ENCODE measurements around the gene SLC25A42.

The SLC25A42 gene

DNA sequence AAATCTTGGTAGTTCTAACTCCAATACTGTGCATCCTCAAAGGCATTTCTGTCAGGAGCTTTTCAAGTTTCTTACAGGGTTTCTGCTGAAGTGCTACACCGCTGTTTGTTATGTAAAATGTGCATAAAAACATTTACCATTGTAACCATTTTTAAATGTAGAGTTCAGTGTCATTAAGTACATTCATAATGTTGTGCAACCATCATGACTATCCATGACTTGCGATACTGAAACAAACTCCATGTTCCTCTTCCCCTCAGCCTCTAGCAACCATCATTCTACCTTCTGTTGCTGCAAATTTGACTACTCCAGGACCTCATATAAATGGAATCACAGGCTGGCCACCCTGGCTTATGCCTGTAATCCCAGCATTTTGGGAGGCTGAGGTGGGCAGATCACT lies 14.4 kb upstream of the SLC25A42 start:
- no peak overlapping the region for H3K4me3 ChIP-seq
- H3K27ac ChIP-seq = no peak overlapping the region

DNA sequence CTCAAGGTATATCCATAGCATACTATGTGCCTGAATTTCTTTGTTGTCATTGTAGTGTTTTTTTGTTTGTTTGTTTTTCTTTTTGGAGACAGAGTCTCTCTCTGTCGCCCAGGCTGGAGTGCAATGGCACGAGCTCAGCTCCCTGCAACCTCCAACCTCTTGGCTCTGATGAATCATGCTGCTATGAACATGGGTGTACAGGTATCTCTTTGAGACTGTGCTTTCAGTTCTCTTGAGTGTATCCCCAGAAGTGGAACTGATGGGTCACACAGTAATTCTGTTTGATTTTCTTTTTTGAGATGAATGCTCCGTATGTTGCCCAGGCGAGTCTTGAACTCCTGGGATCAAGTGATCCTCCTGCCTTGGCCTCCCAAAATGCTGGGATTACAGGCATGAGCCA lies 13.7 kb upstream of the SLC25A42 start:
- H3K4me3 ChIP-seq = no peak overlapping the region
- no peak overlapping the region for H3K27ac ChIP-seq

- Histone ChIP-seq H3K27ac (no peak overlapping the region), H3K4me3 (no peak overlapping the region)
These were observed 13.1 kb upstream of the SLC25A42 start for GRCh38 chr19:19050731-19051130.

GRCh38 chr19:19051478-19052213 lies 12.1 kb upstream of the SLC25A42 start:
- H3K4me3 ChIP-seq = no peak overlapping the region
- no peak overlapping the region for H3K27ac ChIP-seq

DNA sequence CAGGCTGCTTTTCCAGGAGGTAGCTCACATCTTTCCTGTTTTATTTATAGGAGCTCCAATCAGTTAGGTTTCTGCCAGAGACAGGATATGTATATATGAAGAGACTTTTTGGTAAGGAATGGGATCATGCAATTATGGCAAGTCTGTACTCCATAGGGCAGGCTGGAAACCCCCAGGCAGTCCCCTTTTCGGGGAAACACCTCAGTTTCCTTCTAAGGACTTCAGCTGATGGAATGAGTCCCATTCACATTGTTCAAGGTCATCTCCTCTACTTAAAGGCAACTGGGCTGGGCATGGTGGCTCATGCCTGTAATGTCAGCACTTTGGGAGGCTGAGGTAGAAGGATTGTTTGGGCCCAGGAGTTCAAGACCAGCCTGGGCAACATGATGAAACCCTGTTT lies 10.9 kb upstream of the SLC25A42 start:
- H3K27ac ChIP-seq = no peak overlapping the region
- no peak overlapping the region for H3K4me3 ChIP-seq

DNA sequence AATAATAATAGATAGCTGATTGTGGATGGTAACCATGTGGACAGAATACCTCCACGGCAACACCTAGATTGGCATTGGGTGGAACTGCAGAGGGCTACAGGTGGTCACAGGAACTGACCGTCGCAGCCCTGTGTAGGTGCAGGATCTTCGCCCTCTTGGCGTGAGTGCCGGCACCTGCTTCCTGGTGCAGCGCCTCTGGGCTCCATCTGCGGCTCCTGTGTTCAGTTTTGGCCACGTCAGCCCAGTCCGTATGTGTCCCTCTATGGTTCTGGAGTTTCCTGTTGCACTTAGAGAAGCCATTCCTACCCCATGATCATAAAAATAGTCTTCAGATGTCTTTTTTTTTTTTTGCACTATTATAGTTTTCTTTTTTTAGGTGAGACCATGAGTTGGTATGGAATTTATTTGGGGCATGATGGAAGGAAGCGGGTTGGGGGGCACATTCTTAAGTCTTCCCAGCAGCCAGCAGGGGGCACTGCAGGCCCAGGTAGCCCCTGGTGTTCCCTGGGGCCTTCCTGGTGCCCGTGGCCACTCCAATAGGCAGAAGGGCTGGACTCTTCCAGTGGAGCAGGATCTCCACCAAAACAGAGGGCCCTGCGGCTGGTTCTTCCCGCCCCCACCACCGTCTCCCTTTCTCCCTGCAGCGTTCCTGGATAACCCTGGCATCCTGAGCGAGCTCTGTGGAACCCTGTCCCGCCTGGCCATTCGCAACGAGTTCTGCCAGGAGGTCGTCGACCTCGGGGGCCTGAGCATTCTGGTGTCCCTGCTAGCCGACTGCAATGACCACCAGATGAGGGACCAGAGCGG lies 10.1 kb upstream of the SLC25A42 start:
- no peak overlapping the region for H3K27ac ChIP-seq
- H3K4me3 ChIP-seq = no peak overlapping the region

- no peak overlapping the region for H3K4me3 ChIP-seq
These were observed 9.4 kb upstream of the SLC25A42 start for GRCh38 chr19:19054315-19054938.

DNA sequence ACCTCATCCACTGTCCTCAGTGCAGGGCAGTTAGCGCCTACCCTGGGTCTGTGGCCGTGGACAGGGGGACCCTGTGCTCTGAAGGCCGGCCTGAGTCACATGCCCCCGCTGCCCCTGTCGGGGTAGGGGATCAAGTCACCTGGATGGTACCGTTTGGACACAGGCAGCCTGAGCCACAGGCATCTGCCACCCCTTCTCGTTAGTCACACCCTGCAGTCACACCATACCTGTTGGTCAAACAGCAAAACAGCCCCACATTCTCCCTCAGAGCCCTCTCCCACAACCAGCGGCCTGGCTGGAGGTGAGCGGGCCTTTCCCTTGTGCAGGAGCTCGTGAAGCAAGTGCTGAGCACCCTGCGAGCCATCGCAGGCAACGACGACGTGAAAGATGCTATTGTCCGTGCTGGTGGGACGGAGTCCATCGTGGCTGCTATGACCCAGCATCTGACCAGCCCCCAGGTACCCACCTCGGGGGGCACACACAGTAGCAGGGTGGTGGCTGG lies 8.8 kb upstream of the SLC25A42 start:
- no peak overlapping the region for H3K27ac ChIP-seq

More at GRCh38 chr19:19054315-19054938, 9.4 kb upstream of the SLC25A42 start:
- H3K27ac ChIP-seq = no peak overlapping the region

DNA sequence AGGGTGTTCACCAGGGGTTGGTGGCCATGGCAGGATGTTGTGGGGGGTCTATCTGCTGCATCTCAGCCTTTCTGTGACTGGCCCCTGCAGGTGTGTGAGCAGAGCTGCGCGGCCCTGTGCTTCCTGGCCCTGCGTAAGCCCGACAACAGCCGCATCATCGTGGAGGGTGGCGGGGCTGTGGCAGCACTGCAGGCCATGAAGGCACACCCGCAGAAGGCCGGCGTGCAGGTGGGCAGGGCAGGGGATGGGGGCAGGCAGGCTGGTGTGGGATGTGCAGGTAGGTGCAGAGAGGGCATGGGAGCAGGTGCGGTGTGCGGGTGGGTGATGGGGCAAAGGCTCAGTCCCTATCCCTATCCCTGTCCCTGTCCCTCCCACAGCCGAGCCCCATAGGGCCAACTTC lies 8.1 kb upstream of the SLC25A42 start:
- no peak overlapping the region for H3K4me3 ChIP-seq
- H3K27ac ChIP-seq = no peak overlapping the region

More for the DNA sequence above, 8.8 kb upstream of the SLC25A42 start:
- H3K4me3 ChIP-seq = no peak overlapping the region

DNA sequence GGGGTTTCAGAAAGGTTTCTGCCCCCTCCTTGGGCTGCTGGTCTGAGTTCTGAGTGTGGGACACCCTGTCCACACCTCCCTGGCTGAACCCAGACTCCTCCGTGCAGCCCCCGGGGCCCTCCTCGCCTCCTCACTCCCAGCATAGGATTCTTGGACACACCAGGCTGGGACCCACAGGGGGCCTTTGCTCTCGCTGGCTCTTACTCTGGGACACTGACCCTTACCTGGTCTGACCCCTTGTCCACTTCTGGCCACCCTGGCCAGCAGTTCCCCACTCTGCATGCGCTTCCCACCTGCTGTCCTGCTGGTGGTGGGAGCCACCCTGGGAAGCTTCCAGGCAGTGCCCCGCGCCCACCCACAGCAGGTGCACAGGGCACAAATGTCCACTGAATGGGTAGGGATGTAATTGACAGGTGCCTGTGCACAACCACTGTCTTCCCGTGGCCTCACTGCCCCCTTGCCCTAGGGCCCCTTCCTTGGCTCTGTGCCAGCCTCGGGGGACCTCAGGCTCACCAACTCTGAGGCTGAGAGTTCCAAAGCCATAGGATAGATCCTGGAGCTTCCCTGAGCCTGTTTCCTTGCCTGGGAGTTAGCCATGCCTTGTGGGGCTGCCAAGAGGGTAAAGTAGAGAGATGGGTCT lies 7.0 kb upstream of the SLC25A42 start:
- Histone ChIP-seq H3K4me3 (no peak overlapping the region), H3K27ac (no peak overlapping the region)

DNA sequence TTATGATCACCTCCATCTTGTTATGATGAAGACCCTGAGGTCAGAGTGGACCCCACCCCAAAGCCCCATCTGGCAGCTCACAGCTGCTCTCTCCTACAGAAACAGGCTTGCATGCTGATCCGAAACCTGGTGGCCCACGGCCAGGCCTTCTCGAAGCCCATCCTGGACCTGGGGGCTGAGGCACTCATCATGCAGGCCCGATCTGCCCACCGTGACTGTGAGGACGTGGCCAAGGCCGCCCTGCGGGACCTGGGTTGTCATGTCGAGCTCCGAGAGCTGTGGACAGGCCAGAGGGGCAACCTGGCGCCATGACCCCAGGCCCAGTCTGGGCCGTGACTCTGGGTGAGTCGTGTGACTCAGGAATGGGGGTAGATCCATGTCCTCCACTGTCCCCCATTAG lies 6.5 kb upstream of the SLC25A42 start:
- no peak overlapping the region for H3K27ac ChIP-seq
- H3K4me3 ChIP-seq = no peak overlapping the region

- no peak overlapping the region for H3K27ac ChIP-seq
These were observed 6.1 kb upstream of the SLC25A42 start for GRCh38 chr19:19057720-19058119.

GRCh38 chr19:19059018-19059836 lies 4.6 kb upstream of the SLC25A42 start:
- H3K4me3 ChIP-seq = no peak overlapping the region
- H3K27ac ChIP-seq = no peak overlapping the region

More at GRCh38 chr19:19057720-19058119, 6.1 kb upstream of the SLC25A42 start:
- H3K4me3 ChIP-seq = no peak overlapping the region

- Histone ChIP-seq H3K4me3 (no peak overlapping the region), H3K27ac (no peak overlapping the region)
These were observed 3.8 kb upstream of the SLC25A42 start for GRCh38 chr19:19059837-19060611.

GRCh38 chr19:19061506-19061905 lies 2.3 kb upstream of the SLC25A42 start:
- H3K27ac ChIP-seq = peak overlapping the region in 1 of 21 experiments; percentile 32
- no peak overlapping the region for H3K4me3 ChIP-seq

- Histone ChIP-seq H3K27ac (peak overlapping the region in 11 of 21 experiments; percentile 34 to 82 (median 66)), H3K4me3 (peak overlapping the region in 6 of 7 experiments; percentile 60 to 91 (median 74))
These were observed 1.2 kb upstream of the SLC25A42 start for GRCh38 chr19:19062454-19063182.

- peak overlapping the region in 18 of 21 experiments; percentile 35 to 83 (median 72) for H3K27ac ChIP-seq
These were observed 416 bp downstream of the SLC25A42 start for GRCh38 chr19:19064098-19064722.

More at GRCh38 chr19:19064098-19064722, 416 bp downstream of the SLC25A42 start:
- H3K4me3 ChIP-seq = peak overlapping the region; percentile 45 to 91 (median 67)
